Prostate gland (tissue), 2 donors: Measurements from ENCODE around the gene REEP3. TPM values are rescaled to one million over a fixed set of nuclear protein-coding genes. Genes with fewer than 3 reads are reported as not detected.
A peak's percentile ranks its signal among the peaks of the same experiment; 100 is the strongest.

Source experiments
- DNase-seq: peaks from one replicate; pipeline ENCODE4 v3.0.0-alpha.2; 2019; ENCODE audit warnings: low spot score
- H3K27ac ChIP-seq, 2 donors: fragments of 200-600 bp; sonication (generic); 2 replicates each; pipeline ENCODE4 v1.5.1; 2017 to 2019
- H3K27me3 ChIP-seq: fragments of 200-600 bp; sonication (generic); replicated peaks from 2 replicates; pipeline ENCODE4 v1.5.1; 2019; ENCODE audit not compliant: insufficient read depth
- H3K36me3 ChIP-seq, 2 donors: fragments of 200-600 bp; sonication (generic); 1 replicate in 1 of 2; 2 replicates in 1 of 2; pipeline versions ENCODE4 v1.5.1 to v1.8.1; 2017 to 2019
- H3K4me1 ChIP-seq: fragments of 200-600 bp; sonication (generic); replicated peaks from 2 replicates; pipeline ENCODE4 v1.5.1; 2019
- H3K4me3 ChIP-seq, 2 donors: fragments of 200-600 bp; sonication (generic); 2 replicates each; pipeline ENCODE4 v1.5.1; 2017 to 2019
- H3K9me3 ChIP-seq: fragments of 200-600 bp; sonication (generic); 2 replicates; pipeline ENCODE4 v1.5.1; 2017
- CTCF ChIP-seq, 4 experiments: fragments of 200-600 bp in 2 of 4; fragments of 450-650 bp in 2 of 4; sonication (generic) in 2 of 4; IDR thresholded peaks; 1 replicate in 3 of 4; 2 replicates in 1 of 4; pipeline ENCODE4 v1.5.1; 2016 to 2019; ENCODE audit warnings: antibody characterized with exemption in 4 of 4, mild to moderate bottlenecking in 2 of 4, moderate library complexity in 2 of 4
- POLR2A ChIP-seq: fragments of 450-650 bp; IDR thresholded peaks from one replicate; pipeline ENCODE4 v1.6.1; 2016; ENCODE audit warnings: antibody characterized with exemption, mild to moderate bottlenecking
- POLR2AphosphoS5 ChIP-seq: sonication (generic); formaldehyde crosslinking; IDR thresholded peaks from one replicate; pipeline ENCODE4 v1.6.1; 2017; ENCODE audit warnings: antibody characterized with exemption
- WGBS: methylation state at CpG from one replicate; pipeline ENCODE4 v1.1.5; 2018; 5-methylcytosine and 5-hydroxymethylcytosine counted together
- intact Hi-C: fragments of 100-400 bp; cut with DNase I; formaldehyde crosslinking; loops from one replicate; pipeline ENCODE4 v1.14.2; 2022
- total RNA-seq, 2 donors: library from RNA; depleted of rRNA; stranded (reverse); fragments of >200 nt; gene quantifications; one replicate each; pipeline ENCODE4 v1.1.0, GENCODE V29; 2016

Gene REEP3
- total RNA-seq, 2 donors from 2014 or later: 32.0 to 52.4 TPM

GRCh38 chr10:63583909-63584724 lies 62.9 kb downstream of the REEP3 start:
- peak; percentile 12 for DNase-seq
- H3K4me3 ChIP-seq: no peak overlapping the region
- no peaks in the 10 kb centered on the region for H3K4me1 ChIP-seq
- 46% methylated on average over 5 of the region's 5 CpGs for WGBS
- no peaks in the 10 kb centered on the region for H3K36me3 ChIP-seq
- intact Hi-C loops: no loop called here
- H3K27ac ChIP-seq: peak overlapping the region in 1 of 2 donors; percentile 17
- H3K27me3 ChIP-seq: no peaks in the 10 kb centered on the region
- no peaks in the 10 kb centered on the region for H3K9me3 ChIP-seq
- TF ChIP-seq CTCF (IDR thresholded peaks at IDR 0.05): no peak
- no peak for TF ChIP-seq POLR2AphosphoS5
- TF ChIP-seq POLR2A: no peak

DNA sequence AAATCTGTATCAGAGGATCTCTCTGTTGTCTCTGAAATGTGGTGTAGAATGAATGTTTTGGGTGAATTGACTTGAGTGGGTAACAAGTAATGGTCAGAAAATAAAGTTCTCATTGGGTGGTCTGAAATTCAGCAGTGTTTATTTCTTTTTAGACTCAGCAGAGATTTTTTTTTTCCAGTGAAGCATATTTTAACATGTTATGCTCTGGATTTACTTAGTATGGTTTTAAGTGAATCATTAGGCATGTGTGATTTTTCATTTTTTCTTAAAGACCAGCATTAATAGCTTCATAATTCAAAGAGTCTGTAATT lies 63.5 kb downstream of the REEP3 start:
- no peaks in the 10 kb centered on the region for H3K27me3 ChIP-seq
- DNase-seq: no peak
- intact Hi-C loops: no loop called here
- no peak overlapping the region for H3K27ac ChIP-seq
- TF ChIP-seq POLR2AphosphoS5: no peak
- TF ChIP-seq CTCF (IDR thresholded peaks at IDR 0.05): no peak
- no peak for TF ChIP-seq POLR2A
- H3K9me3 ChIP-seq: no peaks in the 10 kb centered on the region
- no peak overlapping the region for H3K4me3 ChIP-seq
- no peaks in the 10 kb centered on the region for H3K4me1 ChIP-seq
- no peaks in the 10 kb centered on the region for H3K36me3 ChIP-seq

- Histone ChIP-seq H3K4me1 (no peaks in the 10 kb centered on the region), H3K36me3 (no peaks in the 10 kb centered on the region), H3K9me3 (no peaks in the 10 kb centered on the region), H3K27ac (no peak overlapping the region), H3K27me3 (no peaks in the 10 kb centered on the region), H3K4me3 (no peak overlapping the region)
- DNase-seq: no peak
- TF ChIP-seq CTCF (IDR thresholded peaks at IDR 0.05) (no peak), POLR2A (no peak), POLR2AphosphoS5 (no peak)
- intact Hi-C loops: no loop called here
- WGBS: 69% methylated on average over 1 of the region's 1 CpG
Observed at GRCh38 chr10:63585041-63585440, 63.8 kb downstream of the REEP3 start.

GRCh38 chr10:63586043-63586442 lies 64.8 kb downstream of the REEP3 start:
- Histone ChIP-seq H3K27me3 (no peaks in the 10 kb centered on the region), H3K27ac (no peak overlapping the region), H3K9me3 (no peaks in the 10 kb centered on the region), H3K4me3 (no peak overlapping the region), H3K36me3 (no peaks in the 10 kb centered on the region), H3K4me1 (no peaks in the 10 kb centered on the region)
- no peak for TF ChIP-seq CTCF (IDR thresholded peaks at IDR 0.05)
- TF ChIP-seq POLR2A: no peak
- no peak for TF ChIP-seq POLR2AphosphoS5
- 65% methylated on average over 2 of the region's 2 CpGs for WGBS
- no peak for DNase-seq
- intact Hi-C loops: no loop called here

DNA sequence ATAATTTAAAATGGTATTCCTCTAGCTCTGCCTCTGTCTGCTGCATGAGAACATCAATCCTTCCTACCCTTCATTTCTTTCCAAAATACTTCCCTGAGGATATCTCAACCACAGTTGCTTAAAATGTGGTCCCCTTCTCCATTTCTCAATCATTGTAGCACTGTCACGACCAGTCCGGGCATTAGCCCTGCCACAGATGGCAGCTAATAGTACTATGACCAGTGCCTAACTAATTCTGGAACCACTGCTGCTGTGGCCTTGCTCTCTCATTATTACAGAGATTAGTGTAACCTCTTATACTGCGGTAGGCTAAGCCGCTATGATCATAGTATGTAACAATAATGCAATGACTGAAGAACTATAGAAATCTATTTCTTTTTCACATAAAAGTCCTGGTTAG lies 66.0 kb downstream of the REEP3 start:
- H3K27ac ChIP-seq: no peak overlapping the region
- H3K4me1 ChIP-seq: no peaks in the 10 kb centered on the region
- DNase-seq: no peak
- TF ChIP-seq POLR2A (no peak), CTCF (IDR thresholded peaks at IDR 0.05) (no peak), POLR2AphosphoS5 (no peak)
- H3K36me3 ChIP-seq: no peaks in the 10 kb centered on the region
- intact Hi-C loops: no loop called here
- 99% methylated on average over 4 of the region's 4 CpGs for WGBS
- no peak overlapping the region for H3K4me3 ChIP-seq
- H3K27me3 ChIP-seq: no peaks in the 10 kb centered on the region
- no peaks in the 10 kb centered on the region for H3K9me3 ChIP-seq
